Smooth muscle cell of the coronary artery (primary cell): ENCODE measurements around the gene CYP26C1. TPM values are rescaled to one million over a fixed set of nuclear protein-coding genes. Genes with fewer than 3 reads are reported as not detected.

ENCODE experiments used
- total RNA-seq: library from RNA; depleted of rRNA; stranded (reverse); fragments of >200 nt; gene quantifications from 2 replicates; pipeline ENCODE4 v1.2.3, GENCODE V29; 2014; ENCODE audit warnings: low replicate concordance

The CYP26C1 gene
- total RNA-seq, result 0.23 TPM in 1 of 2 replicates, not detected in the other

GRCh38 chr10:93059975-93060886, at the start of gene CYP26C1:
Gene CYP26C1 (plus strand): TSS chr10:93060798. CDS start chr10:93061264, 466 bp downstream.

GRCh38 chr10:93073539-93074146, 13.0 kb downstream of the CYP26C1 start, which contains the start of gene CYP26A1:
Gene CYP26A1 (plus strand): TSS chr10:93073893. CDS start chr10:93073935, 42 bp downstream.

Other genes starting within 250 kb of the CYP26C1 start
- gene EXOC6, start 212.3 kb upstream of the CYP26C1 start, total RNA-seq, result 1.9 and 20.1 TPM in 2 replicates
- 0.08 TPM in 1 of 2 replicates, not detected in the other for gene CYP26A1, start 13.1 kb downstream of the CYP26C1 start, total RNA-seq